ENCODE measurements around the gene IRAK2. TPM values are rescaled to one million over a fixed set of nuclear protein-coding genes. Genes with fewer than 3 reads are reported as not detected.

Gene IRAK2
- total RNA-seq, 1 experiment from 2014 or later = 5.5 TPM

DNA sequence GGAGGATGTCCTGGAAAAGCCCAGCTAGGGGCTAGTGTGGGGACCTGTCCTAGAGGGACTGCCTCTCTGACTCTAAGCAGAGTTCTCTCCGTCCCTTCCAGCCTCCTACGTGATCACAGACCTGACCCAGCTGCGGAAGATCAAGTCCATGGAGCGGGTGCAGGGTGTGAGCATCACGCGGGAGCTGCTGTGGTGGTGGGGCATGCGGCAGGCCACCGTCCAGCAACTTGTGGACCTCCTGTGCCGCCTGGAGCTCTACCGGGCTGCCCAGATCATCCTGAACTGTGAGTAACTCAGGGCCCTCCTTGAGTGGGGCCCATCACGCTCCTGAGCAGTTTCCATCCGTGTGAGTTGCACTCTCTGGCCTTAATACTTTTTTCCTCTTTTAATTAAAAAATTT lies 13.0 kb downstream of the IRAK2 start:
- POLR2A ChIA-PET (ENCODE audit: unreplicated experiment) = no interaction called here
- BruUV-seq (replicated peaks) = no TSS peak
- intact Hi-C loops (cut with micrococcal nuclease) = no loop called here
- H3K36me3 ChIP-seq (ENCODE audit: low read depth, low read length) = no peaks in the 10 kb centered on the region; the same call in 1 of the 2 replicates
- H4K20me1 ChIP-seq (ENCODE audit: low read length) = no peaks in the 10 kb centered on the region
- H3K4me1 ChIP-seq (ENCODE audit: insufficient read depth, low read length) = peaks cover 14% of the 10 kb centered on the region
- H3K4me3 ChIP-seq (ENCODE audit: low read length) = no peak overlapping the region
- no peaks in the 10 kb centered on the region for H3K79me2 ChIP-seq (ENCODE audit: low read length)
- H3F3A ChIP-seq (ENCODE audit: low read length, unreplicated experiment) = no peaks in the 10 kb centered on the region
- H3K9ac ChIP-seq (ENCODE audit: low read length) = no peak overlapping the region
- DNase-seq (no peak), ATAC-seq (no peak)
- no peak overlapping the region for H3K27ac ChIP-seq (ENCODE audit: low read length)
- no peaks in the 10 kb centered on the region for H3K9me3 ChIP-seq (ENCODE audit: low read length)
- H2AFZ ChIP-seq (ENCODE audit: low read length) = no peak overlapping the region
- H3K4me2 ChIP-seq (ENCODE audit: low read length) = no peak overlapping the region
- no peaks in the 10 kb centered on the region for H3K27me3 ChIP-seq (ENCODE audit: low read length)
- TF ChIP-seq, protein P1, sequence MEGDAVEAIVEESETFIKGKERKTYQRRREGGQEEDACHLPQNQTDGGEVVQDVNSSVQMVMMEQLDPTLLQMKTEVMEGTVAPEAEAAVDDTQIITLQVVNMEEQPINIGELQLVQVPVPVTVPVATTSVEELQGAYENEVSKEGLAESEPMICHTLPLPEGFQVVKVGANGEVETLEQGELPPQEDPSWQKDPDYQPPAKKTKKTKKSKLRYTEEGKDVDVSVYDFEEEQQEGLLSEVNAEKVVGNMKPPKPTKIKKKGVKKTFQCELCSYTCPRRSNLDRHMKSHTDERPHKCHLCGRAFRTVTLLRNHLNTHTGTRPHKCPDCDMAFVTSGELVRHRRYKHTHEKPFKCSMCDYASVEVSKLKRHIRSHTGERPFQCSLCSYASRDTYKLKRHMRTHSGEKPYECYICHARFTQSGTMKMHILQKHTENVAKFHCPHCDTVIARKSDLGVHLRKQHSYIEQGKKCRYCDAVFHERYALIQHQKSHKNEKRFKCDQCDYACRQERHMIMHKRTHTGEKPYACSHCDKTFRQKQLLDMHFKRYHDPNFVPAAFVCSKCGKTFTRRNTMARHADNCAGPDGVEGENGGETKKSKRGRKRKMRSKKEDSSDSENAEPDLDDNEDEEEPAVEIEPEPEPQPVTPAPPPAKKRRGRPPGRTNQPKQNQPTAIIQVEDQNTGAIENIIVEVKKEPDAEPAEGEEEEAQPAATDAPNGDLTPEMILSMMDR (conservative IDR thresholded peaks at IDR 0.05; ENCODE audit: low read depth, low read length) = no peak
- TF ChIP-seq EZH2 (IDR thresholded peaks at IDR 0.05; ENCODE audit: low read length, unreplicated experiment) = no peak
- no peak for TF ChIP-seq EZH2phosphoT487 (IDR thresholded peaks at IDR 0.05; ENCODE audit: borderline replicate concordance, low read length)
- CTCF ChIA-PET = no interaction called here
- no peaks in the 10 kb centered on the region for H3K9me2 ChIP-seq (replicated peaks; ENCODE audit: low read length)

DNA sequence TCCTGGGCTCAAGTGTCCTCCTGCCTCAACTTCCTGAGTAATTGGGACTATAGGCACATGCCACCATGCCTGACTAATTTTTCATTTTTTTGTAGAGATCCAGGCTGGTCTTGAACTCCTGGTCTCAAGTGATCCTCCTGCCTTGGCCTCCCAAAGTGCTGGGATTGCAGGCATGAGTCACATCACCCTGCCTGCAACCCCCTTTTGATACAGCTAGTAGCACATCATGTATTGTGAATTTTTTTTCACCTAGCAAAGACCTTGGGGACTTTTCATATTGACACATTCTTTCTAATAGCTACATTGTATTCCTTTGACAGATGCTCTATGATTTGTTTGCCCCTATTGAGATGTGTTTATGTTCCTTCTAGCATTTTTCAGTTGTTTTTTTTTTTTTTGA lies 14.2 kb downstream of the IRAK2 start:
- Histone ChIP-seq H3K9me3 (ENCODE audit: low read length) (no peaks in the 10 kb centered on the region), H3K79me2 (ENCODE audit: low read length) (no peaks in the 10 kb centered on the region), H3K27me3 (ENCODE audit: low read length) (no peaks in the 10 kb centered on the region), H2AFZ (ENCODE audit: low read length) (no peak overlapping the region), H3K4me1 (ENCODE audit: insufficient read depth, low read length) (peaks cover 4% of the 10 kb centered on the region), H4K20me1 (ENCODE audit: low read length) (no peaks in the 10 kb centered on the region), H3K9me2 (replicated peaks; ENCODE audit: low read length) (no peaks in the 10 kb centered on the region), H3K9ac (ENCODE audit: low read length) (no peak overlapping the region), H3K4me3 (ENCODE audit: low read length) (no peak overlapping the region), H3K4me2 (ENCODE audit: low read length) (no peak overlapping the region), H3K36me3 (ENCODE audit: low read depth, low read length) (no peaks in the 10 kb centered on the region; the same call in 1 of the 2 replicates), H3F3A (ENCODE audit: low read length, unreplicated experiment) (no peaks in the 10 kb centered on the region), H3K27ac (ENCODE audit: low read length) (no peak overlapping the region)
- TF ChIP-seq, protein P1 (conservative IDR thresholded peaks at IDR 0.05; ENCODE audit: low read depth, low read length) = no peak
- TF ChIP-seq EZH2phosphoT487 (IDR thresholded peaks at IDR 0.05; ENCODE audit: borderline replicate concordance, low read length) = no peak
- TF ChIP-seq EZH2 (IDR thresholded peaks at IDR 0.05; ENCODE audit: low read length, unreplicated experiment) = no peak
- intact Hi-C loops (cut with micrococcal nuclease) = no loop called here
- POLR2A ChIA-PET (ENCODE audit: unreplicated experiment) = interaction anchor here (0.6 kb wide), 1 partner anchor 163 kb away, joined by 4 read pairs; no protein-coding TSS in a partner anchor
- ATAC-seq (no peak), DNase-seq (no peak)
- CTCF ChIA-PET = no interaction called here
- no TSS peak for BruUV-seq (replicated peaks)

DNA sequence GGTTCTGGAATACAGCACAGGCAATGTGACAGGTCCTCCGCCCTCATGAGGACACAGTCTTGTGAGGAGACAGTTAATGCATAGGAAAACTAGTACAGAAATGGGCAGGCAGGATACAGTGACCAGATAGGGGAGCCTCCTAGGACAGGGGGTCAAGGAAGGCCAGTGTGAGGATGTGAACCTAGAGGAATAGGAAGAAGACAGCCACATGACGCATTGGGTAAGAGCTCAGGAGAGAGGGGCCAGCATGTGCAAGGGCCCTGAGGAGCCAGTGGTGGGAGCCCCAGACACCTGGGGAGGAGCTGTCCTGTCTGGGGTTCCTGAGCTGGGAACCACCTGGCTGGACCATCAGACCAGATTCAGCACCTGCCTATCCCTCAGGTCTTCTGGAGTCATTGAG lies 15.6 kb downstream of the IRAK2 start:
- H3K9me3 ChIP-seq (ENCODE audit: low read length) = no peaks in the 10 kb centered on the region
- ATAC-seq = no peak
- no peak overlapping the region for H3K27ac ChIP-seq (ENCODE audit: low read length)
- BruUV-seq (replicated peaks) = no TSS peak
- no peak overlapping the region for H3K4me3 ChIP-seq (ENCODE audit: low read length)
- no peak overlapping the region for H3K4me2 ChIP-seq (ENCODE audit: low read length)
- no peaks in the 10 kb centered on the region for H3K27me3 ChIP-seq (ENCODE audit: low read length)
- H2AFZ ChIP-seq (ENCODE audit: low read length) = no peak overlapping the region
- no peaks in the 10 kb centered on the region for H3K9me2 ChIP-seq (replicated peaks; ENCODE audit: low read length)
- TF ChIP-seq EZH2phosphoT487 (IDR thresholded peaks at IDR 0.05; ENCODE audit: borderline replicate concordance, low read length) (no peak), EZH2 (IDR thresholded peaks at IDR 0.05; ENCODE audit: low read length, unreplicated experiment) (no peak)
- TF ChIP-seq, protein P1 (conservative IDR thresholded peaks at IDR 0.05; ENCODE audit: low read depth, low read length) = no peak
- ChIA-PET CTCF (no interaction called here), POLR2A (ENCODE audit: unreplicated experiment) (no interaction called here)
- H3K4me1 ChIP-seq (ENCODE audit: insufficient read depth, low read length) = no peaks in the 10 kb centered on the region
- no peak overlapping the region for H3K9ac ChIP-seq (ENCODE audit: low read length)
- no peaks in the 10 kb centered on the region for H3K79me2 ChIP-seq (ENCODE audit: low read length)
- H3F3A ChIP-seq (ENCODE audit: low read length, unreplicated experiment) = no peaks in the 10 kb centered on the region
- no peak for DNase-seq
- H3K36me3 ChIP-seq (ENCODE audit: low read depth, low read length) = no peaks in the 10 kb centered on the region; the same call in 1 of the 2 replicates
- intact Hi-C loops (cut with micrococcal nuclease) = no loop called here
- no peaks in the 10 kb centered on the region for H4K20me1 ChIP-seq (ENCODE audit: low read length)
